Measurements from ENCODE around the gene SH2B3. TPM values are rescaled to one million over a fixed set of nuclear protein-coding genes. Genes with fewer than 3 reads are reported as not detected.

Gene SH2B3
- total RNA-seq, 5 donors from 2014 or later (not counting 1 experiment from before 2014, with no cell fraction given): 24.6 to 38.8 (median 28.8) TPM

GRCh38 chr12:111405149-111405858, 419 bp upstream of the SH2B3 start:
- H3K4me3 Mint-ChIP-seq: peak overlapping the region; percentile 81 to 85 (median 85)
- Histone ChIP-seq H3K9me3 (no peaks in the 10 kb centered on the region), H3K27ac (ENCODE audit: low read length) (peak overlapping the region; percentile 70), H3K4me3 (ENCODE audit: control insufficient read depth in 1 of 2, extremely low read depth in 1 of 2, low read length in 1 of 2) (peak overlapping the region; percentile 26 to 65), H3K27me3 (replicated peaks in 1 of 2; ENCODE audit: control insufficient read depth in 2 of 2, extremely low read depth in 1 of 2, insufficient read depth in 2 of 2, low read length in 1 of 2) (no peaks in the 10 kb centered on the region), H3K4me1 (ENCODE audit: control insufficient read depth in 1 of 2, extremely low read depth in 1 of 2, insufficient read depth in 2 of 2, low read length in 2 of 2) (peaks cover 30 to 68% of the 10 kb centered on the region in 2 experiments), H3K36me3 (ENCODE audit: control insufficient read depth in 2 of 2, extremely low read depth in 1 of 2, insufficient read depth in 1 of 2, low read length in 1 of 2) (peaks cover 0 to 4% of the 10 kb centered on the region in 2 donors)
- under 1% methylated on average over 50 of the region's 59 CpGs for WGBS (ENCODE audit: insufficient coverage)
- no peaks in the 10 kb centered on the region for H3K27me3 Mint-ChIP-seq
- ChIA-PET CTCF (interaction anchor here (1.1 to 7.5 kb wide), 10 partner anchors 9 to 121 kb away, joined by 3 to 91 read pairs (median 6); no protein-coding TSS in a partner anchor), POLR2A (interaction anchor here (0.6 to 1.9 kb wide), 6 partner anchors 30 to 261 kb away, joined by 3 to 9 read pairs (median 3); no protein-coding TSS in a partner anchor)
- H3K9me3 Mint-ChIP-seq: no peaks in the 10 kb centered on the region
- ATAC-seq (replicated peaks in 1 of 4) (peak; percentile 77 to 83 (median 78)), DNase-seq (peak; percentile 94 to 100 (median 98))
- no peaks in the 10 kb centered on the region for H3K36me3 Mint-ChIP-seq
- peak overlapping the region; percentile 90 to 92 for H3K27ac Mint-ChIP-seq
- peaks cover 58 to 63% (median 59%) of the 10 kb centered on the region in 3 donors for H3K4me1 Mint-ChIP-seq

DNA sequence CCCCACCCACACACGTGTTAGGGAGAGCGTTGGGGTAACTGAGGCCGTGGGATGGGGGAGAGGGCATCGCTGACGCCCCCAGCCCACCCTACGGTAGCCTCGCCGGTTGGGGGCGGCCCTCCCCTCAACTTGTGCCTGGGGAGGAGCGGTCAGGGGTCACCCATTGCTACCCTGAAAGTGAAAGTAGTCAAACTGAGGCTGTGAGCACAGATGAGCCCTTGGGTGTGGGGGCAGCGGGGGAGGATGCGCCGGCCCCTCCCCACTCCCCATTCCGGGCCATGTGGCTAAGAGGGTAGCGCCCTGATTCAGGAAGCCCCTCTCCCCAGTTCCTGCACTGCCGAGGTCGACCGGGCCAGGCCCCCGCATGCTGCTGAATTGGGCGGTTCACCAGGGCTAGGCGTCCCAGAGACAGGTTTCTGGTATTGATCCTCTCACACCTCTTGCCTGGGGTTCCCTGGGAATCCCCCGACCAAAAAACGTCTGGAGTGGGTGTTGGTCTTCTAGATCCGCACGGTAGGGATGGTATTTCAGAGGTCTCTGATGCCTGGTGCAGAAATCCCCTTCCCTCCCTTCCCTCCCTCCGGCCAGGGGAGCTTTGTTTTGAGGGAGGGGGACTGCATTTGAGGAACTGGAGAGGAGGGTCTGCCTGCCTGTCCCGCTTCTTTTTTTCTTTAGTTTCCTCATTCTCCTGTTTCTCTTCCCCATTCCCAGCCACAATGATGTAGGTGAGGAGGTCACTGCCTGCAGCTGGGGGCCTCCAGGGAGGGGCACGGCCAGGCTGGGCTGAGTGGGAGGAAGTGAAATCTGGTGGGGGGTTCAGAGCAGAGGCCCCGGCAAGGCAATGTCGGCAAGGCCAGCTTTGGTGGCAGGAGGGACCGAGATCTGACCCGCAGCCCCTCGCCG, 1.0 kb downstream of the SH2B3 start:
- peak overlapping the region; percentile 89 to 100 for H3K4me3 ChIP-seq (ENCODE audit: control insufficient read depth in 1 of 2, extremely low read depth in 1 of 2, low read length in 1 of 2)

GRCh38 chr12:111407377-111408115, 1.8 kb downstream of the SH2B3 start:
- peak overlapping the region; percentile 88 to 95 for H3K27ac Mint-ChIP-seq
- no peak for DNase-seq
- 77% methylated on average over 4 of the region's 9 CpGs for WGBS (ENCODE audit: insufficient coverage)

More for the DNA sequence above, 1.0 kb downstream of the SH2B3 start:
- no peaks in the 10 kb centered on the region for H3K27me3 Mint-ChIP-seq
- CTCF ChIA-PET: interaction anchor here in 1 of 2 donors (7.5 kb wide), 1 partner anchor 44 kb away, joined by 91 read pairs; no protein-coding TSS in a partner anchor
- no peaks in the 10 kb centered on the region for H3K9me3 ChIP-seq
- H3K4me1 ChIP-seq (ENCODE audit: control insufficient read depth in 1 of 2, extremely low read depth in 1 of 2, insufficient read depth in 2 of 2, low read length in 2 of 2): peaks cover 44 to 82% of the 10 kb centered on the region in 2 experiments
- peak overlapping the region; percentile 88 to 95 for H3K27ac Mint-ChIP-seq
- POLR2A ChIA-PET: interaction anchor here in 1 of 2 donors (1.0 kb wide), 1 partner anchor 10 kb away, joined by 3 read pairs; no protein-coding TSS in a partner anchor
- WGBS (ENCODE audit: insufficient coverage): 10% methylated on average over 15 of the region's 34 CpGs
- H3K36me3 Mint-ChIP-seq: no peaks in the 10 kb centered on the region
- no peaks in the 10 kb centered on the region for H3K27me3 ChIP-seq (replicated peaks in 1 of 2; ENCODE audit: control insufficient read depth in 2 of 2, extremely low read depth in 1 of 2, insufficient read depth in 2 of 2, low read length in 1 of 2)
- H3K4me1 Mint-ChIP-seq: peaks cover 70 to 75% (median 73%) of the 10 kb centered on the region in 3 donors
- H3K36me3 ChIP-seq (ENCODE audit: control insufficient read depth in 2 of 2, extremely low read depth in 1 of 2, insufficient read depth in 1 of 2, low read length in 1 of 2): peaks cover 0 to 4% of the 10 kb centered on the region in 2 donors
- peak overlapping the region; percentile 88 for H3K27ac ChIP-seq (ENCODE audit: low read length)
- peak in 1 of 4 experiments; percentile 3 for ATAC-seq (replicated peaks in 1 of 4)
- peak in 22 of 35 experiments; percentile 21 to 78 (median 40) for DNase-seq
- H3K4me3 Mint-ChIP-seq: peak overlapping the region; percentile 83 to 94 (median 85)
- no peaks in the 10 kb centered on the region for H3K9me3 Mint-ChIP-seq

DNA sequence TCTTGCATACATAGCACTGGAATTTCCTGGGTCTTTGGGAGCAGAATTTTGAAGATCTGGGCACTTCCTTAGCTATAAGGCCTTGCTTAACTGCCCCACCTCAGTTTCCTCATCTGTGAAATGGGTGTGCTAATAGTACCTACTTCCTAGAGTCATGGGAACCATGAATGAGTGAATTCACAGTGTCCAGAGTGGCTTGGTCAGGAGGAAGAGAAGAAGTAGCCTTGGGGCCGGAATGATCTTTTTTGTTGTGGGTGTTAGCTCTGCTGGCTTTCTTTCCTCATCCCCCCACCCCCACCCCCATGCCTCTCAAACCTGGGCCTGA, 2.4 kb downstream of the SH2B3 start:
- ATAC-seq (replicated peaks in 1 of 4): no peak
- H3K27me3 ChIP-seq (replicated peaks in 1 of 2; ENCODE audit: control insufficient read depth in 2 of 2, extremely low read depth in 1 of 2, insufficient read depth in 2 of 2, low read length in 1 of 2): no peaks in the 10 kb centered on the region
- H3K4me3 ChIP-seq (ENCODE audit: control insufficient read depth in 1 of 2, extremely low read depth in 1 of 2, low read length in 1 of 2): peak overlapping the region in 1 of 2 donors; percentile 100
- no peaks in the 10 kb centered on the region for H3K9me3 ChIP-seq
- peaks cover 0 to 4% of the 10 kb centered on the region in 2 donors for H3K36me3 ChIP-seq (ENCODE audit: control insufficient read depth in 2 of 2, extremely low read depth in 1 of 2, insufficient read depth in 1 of 2, low read length in 1 of 2)
- WGBS (ENCODE audit: insufficient coverage): no CpG with 5 or more reads among the region's 1 CpG
- peak overlapping the region; percentile 69 to 95 for H3K27ac Mint-ChIP-seq
- no peaks in the 10 kb centered on the region for H3K9me3 Mint-ChIP-seq
- no peak for DNase-seq
- H3K4me3 Mint-ChIP-seq: peak overlapping the region; percentile 83 to 94 (median 85)
- H3K4me1 ChIP-seq (ENCODE audit: control insufficient read depth in 1 of 2, extremely low read depth in 1 of 2, insufficient read depth in 2 of 2, low read length in 2 of 2): peaks cover 55 to 91% of the 10 kb centered on the region in 2 experiments
- peak overlapping the region; percentile 88 for H3K27ac ChIP-seq (ENCODE audit: low read length)
- CTCF ChIA-PET: interaction anchor here in 1 of 2 donors (0.9 to 7.5 kb wide), 2 partner anchors 34 to 43 kb away, joined by 3 to 91 read pairs; no protein-coding TSS in a partner anchor
- peaks cover 80 to 85% (median 82%) of the 10 kb centered on the region in 3 donors for H3K4me1 Mint-ChIP-seq
- POLR2A ChIA-PET: no interaction called here
- no peaks in the 10 kb centered on the region for H3K27me3 Mint-ChIP-seq
- H3K36me3 Mint-ChIP-seq: peaks cover under 1% of the 10 kb centered on the region

More at GRCh38 chr12:111407377-111408115, 1.8 kb downstream of the SH2B3 start:
- ChIA-PET CTCF (interaction anchor here in 1 of 2 donors (0.9 to 7.5 kb wide), 2 partner anchors 34 to 44 kb away, joined by 3 to 91 read pairs; no protein-coding TSS in a partner anchor), POLR2A (interaction anchor here in 1 of 2 donors (1.0 kb wide), 1 partner anchor 10 kb away, joined by 3 read pairs; no protein-coding TSS in a partner anchor)
- Mint-ChIP-seq H3K4me3 (peak overlapping the region; percentile 83 to 94 (median 85)), H3K36me3 (no peaks in the 10 kb centered on the region), H3K4me1 (peaks cover 78 to 83% (median 81%) of the 10 kb centered on the region in 3 donors), H3K9me3 (no peaks in the 10 kb centered on the region), H3K27me3 (no peaks in the 10 kb centered on the region)
- peak overlapping the region; percentile 88 for H3K27ac ChIP-seq (ENCODE audit: low read length)
- no peaks in the 10 kb centered on the region for H3K27me3 ChIP-seq (replicated peaks in 1 of 2; ENCODE audit: control insufficient read depth in 2 of 2, extremely low read depth in 1 of 2, insufficient read depth in 2 of 2, low read length in 1 of 2)
- peaks cover 52 to 90% of the 10 kb centered on the region in 2 experiments for H3K4me1 ChIP-seq (ENCODE audit: control insufficient read depth in 1 of 2, extremely low read depth in 1 of 2, insufficient read depth in 2 of 2, low read length in 2 of 2)
- H3K9me3 ChIP-seq: no peaks in the 10 kb centered on the region
- no peak for ATAC-seq (replicated peaks in 1 of 4)
- peaks cover 0 to 4% of the 10 kb centered on the region in 2 donors for H3K36me3 ChIP-seq (ENCODE audit: control insufficient read depth in 2 of 2, extremely low read depth in 1 of 2, insufficient read depth in 1 of 2, low read length in 1 of 2)
- H3K4me3 ChIP-seq (ENCODE audit: control insufficient read depth in 1 of 2, extremely low read depth in 1 of 2, low read length in 1 of 2): peak overlapping the region; percentile 89 to 100

GRCh38 chr12:111408686-111409402, 3.1 kb downstream of the SH2B3 start:
- no peaks in the 10 kb centered on the region for H3K27me3 Mint-ChIP-seq
- peaks cover 0 to 4% of the 10 kb centered on the region in 2 donors for H3K36me3 ChIP-seq (ENCODE audit: control insufficient read depth in 2 of 2, extremely low read depth in 1 of 2, insufficient read depth in 1 of 2, low read length in 1 of 2)
- H3K36me3 Mint-ChIP-seq: peaks cover 8% of the 10 kb centered on the region
- no peaks in the 10 kb centered on the region for H3K9me3 ChIP-seq
- peak overlapping the region; percentile 88 for H3K27ac ChIP-seq (ENCODE audit: low read length)
- H3K27me3 ChIP-seq (replicated peaks in 1 of 2; ENCODE audit: control insufficient read depth in 2 of 2, extremely low read depth in 1 of 2, insufficient read depth in 2 of 2, low read length in 1 of 2): no peaks in the 10 kb centered on the region
- POLR2A ChIA-PET: interaction anchor here in 1 of 2 donors (0.6 kb wide), 1 partner anchor 43 kb away, joined by 6 read pairs; no protein-coding TSS in a partner anchor
- WGBS (ENCODE audit: insufficient coverage): 72% methylated on average over 3 of the region's 4 CpGs
- DNase-seq: no peak
- H3K4me1 Mint-ChIP-seq: peaks cover 80 to 85% (median 82%) of the 10 kb centered on the region in 3 donors
- H3K4me3 ChIP-seq (ENCODE audit: control insufficient read depth in 1 of 2, extremely low read depth in 1 of 2, low read length in 1 of 2): peak overlapping the region; percentile 28 to 32
- H3K9me3 Mint-ChIP-seq: no peaks in the 10 kb centered on the region
- peaks cover 57 to 91% of the 10 kb centered on the region in 2 experiments for H3K4me1 ChIP-seq (ENCODE audit: control insufficient read depth in 1 of 2, extremely low read depth in 1 of 2, insufficient read depth in 2 of 2, low read length in 2 of 2)
- CTCF ChIA-PET: interaction anchor here in 1 of 2 donors (0.5 to 7.5 kb wide), 3 partner anchors 33 to 71 kb away, joined by 3 to 91 read pairs (median 4); no protein-coding TSS in a partner anchor
- H3K27ac Mint-ChIP-seq: peak overlapping the region; percentile 87 to 95
- peak overlapping the region; percentile 83 to 94 (median 85) for H3K4me3 Mint-ChIP-seq
- ATAC-seq (replicated peaks in 1 of 4): no peak

Measured in T-cell (primary cell).